Lower leg skin (tissue), 3 donors: ENCODE data around the gene SMAD9.

ENCODE experiments used
- CTCF ChIP-seq, 3 donors: fragments of 450-650 bp; IDR thresholded peaks; one replicate each; pipeline ENCODE4 v1.5.1; 2016; ENCODE audit warnings: antibody characterized with exemption in 3 of 3, mild to moderate bottlenecking in 3 of 3, moderate library complexity in 2 of 3
- POLR2A ChIP-seq, 2 donors: fragments of 450-650 bp; IDR thresholded peaks; one replicate each; pipeline ENCODE4 v1.6.1; 2016 to 2017; ENCODE audit warnings: antibody characterized with exemption in 2 of 2, mild to moderate bottlenecking in 1 of 2, moderate library complexity in 1 of 2

GRCh38 chr13:36850790-36851438, 69.1 kb downstream of the SMAD9 start:
- TF ChIP-seq CTCF (IDR thresholded peaks at IDR 0.05) (no peak), POLR2A (IDR thresholded peaks at IDR 0.05) (no peak)
